Trophoblast cell (in vitro differentiated cells and primary cell): Measurements from ENCODE around the gene NHP2.

ENCODE experiments used
- DNase-seq, 2 donors: peaks; one replicate each; pipeline ENCODE4 v3.0.0-alpha.2; 2016
- H2AFZ ChIP-seq: 2 replicates; pipeline ENCODE4 v1.6.1; 2013; ENCODE audit warnings: low read length, moderate library complexity, mild to moderate bottlenecking; ENCODE audit not compliant: insufficient read depth, poor library complexity
- H2AK5ac ChIP-seq: 2 replicates; pipeline ENCODE4 v1.6.1; 2013; ENCODE audit warnings: mild to moderate bottlenecking, low read length
- H2BK120ac ChIP-seq: 2 replicates; pipeline ENCODE4 v1.6.1; 2013; ENCODE audit warnings: low read length, mild to moderate bottlenecking, moderate library complexity; ENCODE audit not compliant: insufficient read depth, poor library complexity
- H2BK12ac ChIP-seq: 2 replicates; pipeline ENCODE4 v1.6.1; 2013; ENCODE audit warnings: mild to moderate bottlenecking, low read length, moderate library complexity
- H2BK5ac ChIP-seq: 2 replicates; pipeline ENCODE4 v1.6.1; 2013; ENCODE audit warnings: low read length, low read depth, moderate library complexity, mild to moderate bottlenecking; ENCODE audit not compliant: poor library complexity
- H3K14ac ChIP-seq: 2 replicates; pipeline ENCODE4 v1.6.1; 2013; ENCODE audit warnings: mild to moderate bottlenecking, low read length
- H3K18ac ChIP-seq: 2 replicates; pipeline ENCODE4 v1.6.1; 2013; ENCODE audit warnings: mild to moderate bottlenecking, low read length
- H3K23ac ChIP-seq: 2 replicates; pipeline ENCODE4 v1.6.1; 2013; ENCODE audit warnings: low read length
- H3K27ac ChIP-seq: 2 replicates; pipeline ENCODE4 v1.5.1; 2013; ENCODE audit warnings: low read depth, mild to moderate bottlenecking, inconsistent platforms, low read length, moderate library complexity
- H3K27me3 ChIP-seq: 2 replicates; pipeline ENCODE4 v1.6.1; 2013; ENCODE audit warnings: inconsistent platforms, mild to moderate bottlenecking, low read length, moderate library complexity; ENCODE audit not compliant: insufficient read depth
- H3K36me3 ChIP-seq, 2 experiments: 1 replicate in 1 of 2; 2 replicates in 1 of 2; pipeline ENCODE4 v1.6.1; 2013; ENCODE audit warnings: low read length in 2 of 2, mild to moderate bottlenecking in 2 of 2, moderate library complexity in 1 of 2; ENCODE audit not compliant: insufficient read depth in 2 of 2, control insufficient read depth in 1 of 2
- H3K4ac ChIP-seq: 2 replicates; pipeline ENCODE4 v1.6.1; 2013; ENCODE audit warnings: low read depth, mild to moderate bottlenecking, low read length, moderate library complexity
- H3K4me1 ChIP-seq, 2 experiments: 1 replicate in 1 of 2; 2 replicates in 1 of 2; pipeline ENCODE4 v1.6.1; 2013; ENCODE audit warnings: low read length in 2 of 2, mild to moderate bottlenecking in 2 of 2, moderate library complexity in 1 of 2; ENCODE audit not compliant: insufficient read depth in 2 of 2, control insufficient read depth in 1 of 2
- H3K4me2 ChIP-seq: 2 replicates; pipeline ENCODE4 v1.6.1; 2013; ENCODE audit warnings: inconsistent platforms, mild to moderate bottlenecking, low read length, moderate library complexity
- H3K4me3 ChIP-seq: 2 replicates; pipeline ENCODE4 v1.5.1; 2013; ENCODE audit warnings: mild to moderate bottlenecking, low read depth, low read length, inconsistent platforms
- H3K79me1 ChIP-seq: one replicate; pipeline ENCODE4 v1.6.1; 2013; ENCODE audit warnings: low read length
- H3K79me2 ChIP-seq: 2 replicates; pipeline ENCODE4 v1.6.1; 2013; ENCODE audit warnings: low read length, mild to moderate bottlenecking; ENCODE audit not compliant: control insufficient read depth, insufficient read depth, poor library complexity
- H3K9ac ChIP-seq: 2 replicates; pipeline ENCODE4 v1.6.1; 2013; ENCODE audit warnings: mild to moderate bottlenecking, low read length
- H3K9me3 ChIP-seq: 2 replicates; pipeline ENCODE4 v1.6.1; 2013; ENCODE audit warnings: low read depth, mild to moderate bottlenecking, control low read depth, inconsistent platforms, low read length; ENCODE audit not compliant: insufficient read depth
- H4K12ac ChIP-seq: 2 replicates; pipeline ENCODE4 v1.6.1; 2013; ENCODE audit warnings: low read depth, mild to moderate bottlenecking, low read length, moderate library complexity
- H4K8ac ChIP-seq: 2 replicates; pipeline ENCODE4 v1.6.1; 2013; ENCODE audit warnings: low read depth, mild to moderate bottlenecking, low read length, moderate library complexity
- H4K91ac ChIP-seq: one replicate; pipeline ENCODE4 v1.6.1; 2013; ENCODE audit warnings: low read depth, mild to moderate bottlenecking, low read length, moderate library complexity
- WGBS: extraction: QIAGEN DNeasy Blood & Tissue Kit; methylation state at CpG from one replicate; pipeline ENCODE4 v1.1.7; 2013; ENCODE audit warnings: missing lambda C conversion rate; ENCODE audit not compliant: insufficient read length, insufficient coverage; ENCODE audit errors: extremely low coverage; 5-methylcytosine and 5-hydroxymethylcytosine counted together

Gene NHP2

DNA sequence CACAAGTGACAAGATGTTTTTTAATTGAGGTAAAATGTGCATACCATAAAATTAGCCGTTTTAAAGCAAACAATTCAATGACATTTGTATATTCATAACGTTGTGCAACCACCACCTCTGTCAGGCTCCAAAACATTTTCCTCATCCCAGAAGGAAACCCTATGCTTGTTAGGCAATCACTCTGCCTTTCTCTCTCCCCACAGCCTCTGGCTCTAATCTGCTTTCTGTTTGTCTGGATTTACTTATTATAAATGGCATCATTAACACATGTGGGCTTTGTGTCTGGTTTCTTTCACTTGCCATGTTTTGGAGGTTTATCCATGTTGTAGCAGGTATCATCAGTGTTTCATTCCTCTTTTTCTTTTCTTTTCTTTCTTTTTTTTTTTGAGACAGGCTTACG lies 41.8 kb downstream of the NHP2 start:
- WGBS: no CpG with 5 or more reads among the region's 3 CpGs
- Histone ChIP-seq H2AFZ (no peak overlapping the region), H3K18ac (no peak overlapping the region), H2BK12ac (no peak overlapping the region), H2BK5ac (no peak overlapping the region), H3K79me2 (peaks cover 5% of the 10 kb centered on the region), H4K91ac (no peak overlapping the region), H3K4ac (no peak overlapping the region), H3K14ac (no peak overlapping the region), H3K27me3 (no peaks in the 10 kb centered on the region), H2BK120ac (no peak overlapping the region), H4K8ac (no peak overlapping the region), H3K4me3 (no peak overlapping the region), H2AK5ac (no peak overlapping the region), H3K9me3 (peaks cover 2% of the 10 kb centered on the region), H3K27ac (no peak overlapping the region), H3K23ac (no peak overlapping the region), H4K12ac (no peak overlapping the region), H3K4me2 (no peak overlapping the region), H3K4me1 (peaks cover 34 to 42% of the 10 kb centered on the region in 2 experiments), H3K79me1 (peaks cover 12% of the 10 kb centered on the region), H3K9ac (no peak overlapping the region), H3K36me3 (no peaks in the 10 kb centered on the region)
- DNase-seq: peak in 1 of 2 donors; percentile 64

DNA sequence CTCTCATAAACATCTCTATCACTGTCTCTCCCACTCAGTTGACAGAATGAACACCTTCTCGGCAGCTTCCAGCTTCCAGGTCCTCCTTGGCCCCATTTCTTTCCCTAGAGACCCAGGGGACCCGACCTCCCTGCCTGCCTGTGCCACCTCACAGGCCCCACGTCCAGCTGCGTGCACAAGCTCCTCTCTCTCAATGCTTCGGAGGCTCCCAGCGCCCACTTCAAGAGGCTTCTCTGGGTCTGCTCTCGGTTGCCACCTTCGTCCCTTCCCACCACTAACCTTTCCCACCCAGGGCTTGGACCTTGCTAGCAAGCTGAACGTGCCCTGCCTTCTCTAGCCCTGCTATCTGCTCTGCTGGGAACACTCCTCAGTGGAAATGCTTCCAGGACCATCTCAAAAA lies 43.2 kb downstream of the NHP2 start:
- no peaks in the 10 kb centered on the region for H3K27me3 ChIP-seq
- H4K91ac ChIP-seq: no peak overlapping the region
- H4K12ac ChIP-seq: no peak overlapping the region
- no peak overlapping the region for H3K9ac ChIP-seq
- H3K4me2 ChIP-seq: no peak overlapping the region
- no peak overlapping the region for H3K4ac ChIP-seq
- H2BK120ac ChIP-seq: no peak overlapping the region
- no peak overlapping the region for H2AK5ac ChIP-seq
- H3K4me3 ChIP-seq: no peak overlapping the region
- H3K36me3 ChIP-seq: no peaks in the 10 kb centered on the region
- H2AFZ ChIP-seq: no peak overlapping the region
- H3K18ac ChIP-seq: no peak overlapping the region
- H2BK5ac ChIP-seq: no peak overlapping the region
- peaks cover 12% of the 10 kb centered on the region for H3K79me1 ChIP-seq
- no peaks in the 10 kb centered on the region for H3K9me3 ChIP-seq
- H3K4me1 ChIP-seq: peaks cover 24 to 31% of the 10 kb centered on the region in 2 experiments
- no peak overlapping the region for H4K8ac ChIP-seq
- DNase-seq: no peak
- peaks cover 5% of the 10 kb centered on the region for H3K79me2 ChIP-seq
- H2BK12ac ChIP-seq: no peak overlapping the region
- WGBS: no CpG with 5 or more reads among the region's 9 CpGs
- H3K27ac ChIP-seq: no peak overlapping the region
- H3K23ac ChIP-seq: no peak overlapping the region
- no peak overlapping the region for H3K14ac ChIP-seq

DNA sequence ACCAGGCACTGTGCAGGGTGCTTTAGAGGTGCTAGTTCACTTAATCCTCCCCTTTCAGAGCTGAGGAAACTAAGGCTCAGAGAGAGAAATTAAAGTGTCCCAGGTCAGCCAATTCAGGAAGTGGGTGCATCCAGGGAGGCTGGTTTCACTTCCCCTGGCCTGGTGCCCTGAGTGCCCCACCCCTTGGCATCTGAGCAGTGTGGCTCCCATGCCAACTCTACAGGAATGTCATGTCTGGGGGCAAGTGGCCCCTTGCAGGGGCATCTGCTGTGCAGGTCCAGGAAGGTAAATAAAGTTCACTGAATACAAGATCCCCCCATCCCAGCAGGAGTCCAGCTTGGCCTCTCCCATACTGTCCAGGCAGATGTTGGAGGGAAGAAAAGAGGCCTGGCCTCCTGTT lies 44.7 kb downstream of the NHP2 start:
- Histone ChIP-seq H3K9me3 (no peaks in the 10 kb centered on the region), H3K79me2 (peaks cover 5% of the 10 kb centered on the region), H3K9ac (no peak overlapping the region)

DNA sequence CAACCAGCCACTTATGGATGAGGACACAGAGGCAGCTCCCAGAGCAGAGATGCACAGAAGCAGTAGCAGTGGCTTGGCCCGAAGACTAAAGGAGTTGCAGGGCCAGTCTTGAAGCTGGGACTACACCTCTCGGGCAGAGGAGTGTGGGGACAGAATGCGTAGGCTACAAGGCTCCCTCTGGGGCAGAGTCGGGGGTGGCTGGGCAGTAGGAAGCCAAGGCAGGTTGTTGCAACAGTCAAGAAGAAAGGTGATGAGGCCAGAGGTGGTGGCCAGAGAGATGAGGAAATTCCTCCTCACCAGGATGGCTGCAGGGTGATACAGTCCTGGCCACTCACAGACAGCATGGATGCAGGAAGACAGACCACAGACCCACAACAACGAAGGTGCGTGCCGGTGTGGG lies 45.2 kb downstream of the NHP2 start:
- no peak overlapping the region for H3K23ac ChIP-seq
- no peak overlapping the region for H2BK120ac ChIP-seq
- no peak overlapping the region for H3K4me2 ChIP-seq
- no peak overlapping the region for H3K18ac ChIP-seq
- H4K12ac ChIP-seq: no peak overlapping the region
- no peak overlapping the region for H3K9ac ChIP-seq
- no peak overlapping the region for H4K91ac ChIP-seq
- H3K27me3 ChIP-seq: no peaks in the 10 kb centered on the region
- no CpG with 5 or more reads among the region's 7 CpGs for WGBS
- H3K27ac ChIP-seq: no peak overlapping the region
- no peak overlapping the region for H3K4ac ChIP-seq
- H2BK5ac ChIP-seq: no peak overlapping the region
- H4K8ac ChIP-seq: no peak overlapping the region
- no peak overlapping the region for H3K14ac ChIP-seq
- H3K79me2 ChIP-seq: peaks cover 2% of the 10 kb centered on the region
- no peak for DNase-seq
- H2AK5ac ChIP-seq: peak overlapping the region; percentile 71
- no peak overlapping the region for H2AFZ ChIP-seq
- H3K79me1 ChIP-seq: peaks cover 3% of the 10 kb centered on the region
- no peak overlapping the region for H3K4me3 ChIP-seq
- H3K9me3 ChIP-seq: no peaks in the 10 kb centered on the region
- peaks cover 12 to 14% of the 10 kb centered on the region in 2 experiments for H3K4me1 ChIP-seq
- H2BK12ac ChIP-seq: no peak overlapping the region
- H3K36me3 ChIP-seq: no peaks in the 10 kb centered on the region

More for the DNA sequence above, 44.7 kb downstream of the NHP2 start:
- Histone ChIP-seq H3K23ac (no peak overlapping the region), H3K79me1 (peaks cover 8% of the 10 kb centered on the region), H3K36me3 (no peaks in the 10 kb centered on the region), H2AFZ (no peak overlapping the region), H3K27me3 (no peaks in the 10 kb centered on the region), H2BK5ac (no peak overlapping the region), H3K4me2 (no peak overlapping the region), H3K4ac (no peak overlapping the region), H3K18ac (no peak overlapping the region), H3K27ac (no peak overlapping the region), H3K4me1 (peaks cover 12 to 16% of the 10 kb centered on the region in 2 experiments), H3K4me3 (no peak overlapping the region), H2BK120ac (no peak overlapping the region), H3K14ac (no peak overlapping the region), H4K8ac (no peak overlapping the region), H2BK12ac (no peak overlapping the region), H2AK5ac (no peak overlapping the region), H4K12ac (no peak overlapping the region), H4K91ac (no peak overlapping the region)
- DNase-seq: no peak
